Stimulated activated naive CD4-positive, alpha-beta T cell treated with Interleukin-2 at 50 U/mL for 16 hours (primary cell): ENCODE measurements around the gene MOCS3.

Experiments used
- DNase-seq: peaks from one replicate; lab custom pipeline; 2025; lab: John Stamatoyannopoulos, UW

Gene MOCS3, protein sequence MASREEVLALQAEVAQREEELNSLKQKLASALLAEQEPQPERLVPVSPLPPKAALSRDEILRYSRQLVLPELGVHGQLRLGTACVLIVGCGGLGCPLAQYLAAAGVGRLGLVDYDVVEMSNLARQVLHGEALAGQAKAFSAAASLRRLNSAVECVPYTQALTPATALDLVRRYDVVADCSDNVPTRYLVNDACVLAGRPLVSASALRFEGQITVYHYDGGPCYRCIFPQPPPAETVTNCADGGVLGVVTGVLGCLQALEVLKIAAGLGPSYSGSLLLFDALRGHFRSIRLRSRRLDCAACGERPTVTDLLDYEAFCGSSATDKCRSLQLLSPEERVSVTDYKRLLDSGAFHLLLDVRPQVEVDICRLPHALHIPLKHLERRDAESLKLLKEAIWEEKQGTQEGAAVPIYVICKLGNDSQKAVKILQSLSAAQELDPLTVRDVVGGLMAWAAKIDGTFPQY

DNA sequence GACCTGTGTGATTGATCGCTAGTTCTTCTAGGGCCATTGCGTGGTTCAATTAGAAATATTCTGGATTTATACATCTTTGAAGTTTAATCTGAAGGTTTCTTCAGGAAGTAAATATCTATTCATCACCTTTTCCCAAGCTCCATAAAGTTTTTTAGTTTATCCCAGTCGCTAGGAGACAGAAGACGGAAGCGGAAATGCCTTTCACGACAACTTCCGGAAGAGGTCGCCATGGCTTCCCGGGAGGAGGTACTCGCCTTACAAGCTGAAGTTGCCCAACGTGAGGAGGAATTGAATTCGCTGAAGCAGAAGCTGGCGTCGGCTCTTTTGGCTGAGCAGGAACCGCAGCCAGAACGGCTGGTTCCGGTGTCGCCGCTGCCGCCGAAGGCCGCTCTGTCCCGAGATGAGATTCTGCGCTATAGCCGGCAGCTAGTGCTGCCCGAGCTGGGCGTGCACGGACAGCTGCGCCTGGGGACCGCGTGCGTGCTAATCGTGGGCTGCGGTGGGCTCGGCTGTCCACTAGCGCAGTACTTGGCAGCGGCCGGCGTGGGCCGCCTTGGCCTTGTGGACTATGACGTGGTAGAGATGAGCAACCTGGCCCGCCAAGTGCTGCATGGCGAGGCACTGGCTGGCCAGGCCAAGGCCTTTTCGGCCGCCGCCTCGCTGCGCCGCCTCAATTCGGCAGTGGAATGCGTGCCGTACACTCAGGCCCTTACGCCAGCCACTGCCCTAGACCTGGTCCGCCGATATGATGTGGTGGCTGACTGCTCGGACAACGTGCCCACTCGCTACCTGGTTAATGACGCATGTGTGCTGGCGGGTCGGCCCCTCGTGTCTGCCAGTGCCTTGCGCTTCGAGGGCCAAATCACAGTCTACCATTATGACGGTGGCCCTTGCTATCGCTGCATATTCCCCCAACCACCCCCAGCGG is at the start of gene MOCS3:
TSS of gene MOCS3 (plus strand) at position 204 of the 928 bp plus-strand sequence. CDS start at position 229, 25 bp downstream.
- DNase-seq, result peak; percentile 84

DNA sequence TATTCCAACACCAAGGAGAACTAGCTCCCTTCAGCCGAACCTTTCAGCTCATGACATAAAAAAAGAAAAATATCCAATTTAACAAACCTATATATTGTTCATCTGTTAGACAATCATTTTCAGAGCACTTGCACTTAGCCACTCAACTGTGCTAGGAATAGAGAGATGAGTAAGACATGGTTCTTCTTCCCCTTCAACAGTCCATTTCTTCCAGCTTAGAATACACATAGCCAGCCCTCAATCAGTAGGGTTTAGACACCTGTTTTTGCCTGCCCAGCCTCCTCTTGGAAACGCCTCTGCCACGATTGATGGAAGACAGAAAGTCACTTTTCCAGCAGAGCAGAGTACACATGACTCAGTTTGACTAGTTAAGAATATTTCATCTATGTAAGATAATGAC is 49.2 kb upstream of the MOCS3 start:
- no peak for DNase-seq

DNA sequence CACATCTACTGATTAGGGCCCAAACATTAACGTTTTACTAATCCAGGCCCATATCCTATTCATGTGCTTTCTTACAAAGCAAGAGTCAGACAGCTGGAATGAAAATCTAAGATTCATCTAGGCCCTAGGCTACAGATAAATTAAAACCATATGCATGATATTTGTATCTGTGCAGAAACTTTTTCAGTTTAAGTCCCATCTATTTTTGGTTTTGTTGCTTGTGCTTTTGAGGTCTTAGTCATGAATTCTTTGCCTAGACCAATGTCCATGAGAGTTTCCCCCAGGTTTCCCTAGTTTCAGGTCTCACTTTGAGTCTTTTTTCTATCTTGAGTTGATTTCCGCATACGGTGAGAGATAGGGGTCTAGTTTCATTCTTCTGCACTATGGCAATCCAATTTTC is 47.6 kb upstream of the MOCS3 start:
- DNase-seq, result no peak

DNA sequence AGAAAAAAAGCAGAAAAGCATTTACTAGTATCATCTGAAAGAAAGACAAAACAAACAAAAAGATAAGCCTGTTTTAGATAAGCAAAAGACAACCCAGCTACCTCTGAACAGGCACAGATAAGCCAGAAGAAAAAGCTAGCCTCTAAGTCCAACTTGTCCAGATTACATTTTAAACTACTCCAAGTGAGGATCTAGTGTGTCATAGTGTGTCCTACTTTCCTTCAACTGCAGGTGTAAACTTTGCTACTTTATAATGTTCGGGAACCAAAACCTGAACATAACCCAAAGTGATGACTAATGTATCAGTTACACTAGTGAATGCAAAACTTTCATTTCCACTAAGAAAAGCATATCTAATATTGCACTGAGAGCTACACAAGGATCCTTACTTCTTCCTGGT is 46.9 kb upstream of the MOCS3 start:
- no peak for DNase-seq

DNA sequence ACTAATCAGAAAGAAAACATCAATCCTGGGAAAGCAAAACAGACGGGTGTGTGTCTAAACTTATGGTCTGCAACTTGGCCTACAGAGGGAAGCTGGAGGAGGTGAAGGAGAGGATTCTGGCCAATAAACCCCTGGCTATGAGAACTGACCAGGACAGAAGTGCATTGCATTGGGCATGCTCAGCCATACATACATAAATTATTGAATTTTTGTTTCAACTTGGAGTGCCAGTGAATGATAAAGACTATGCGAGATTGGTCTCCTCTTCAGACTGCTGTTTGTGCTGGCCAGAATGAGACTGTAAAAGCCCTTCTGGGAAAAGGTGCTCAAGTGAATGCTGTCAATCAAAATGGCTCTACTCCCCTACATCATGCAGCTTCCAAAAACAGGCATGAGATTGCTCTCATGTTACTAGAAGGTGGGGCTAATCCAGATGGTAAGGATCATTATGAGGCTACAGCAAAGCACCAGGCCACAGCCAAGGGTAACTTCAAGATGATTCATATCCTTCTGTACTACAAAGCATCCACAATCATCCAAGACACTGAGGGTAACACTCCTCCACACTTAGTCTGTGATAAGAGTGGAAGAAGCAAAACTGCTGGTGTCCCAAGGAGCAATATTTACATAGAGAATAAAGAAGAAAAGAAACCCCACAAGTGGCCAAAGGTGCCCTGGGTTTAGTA is 44.8 kb upstream of the MOCS3 start:
- DNase-seq, result peak; percentile 9

DNA sequence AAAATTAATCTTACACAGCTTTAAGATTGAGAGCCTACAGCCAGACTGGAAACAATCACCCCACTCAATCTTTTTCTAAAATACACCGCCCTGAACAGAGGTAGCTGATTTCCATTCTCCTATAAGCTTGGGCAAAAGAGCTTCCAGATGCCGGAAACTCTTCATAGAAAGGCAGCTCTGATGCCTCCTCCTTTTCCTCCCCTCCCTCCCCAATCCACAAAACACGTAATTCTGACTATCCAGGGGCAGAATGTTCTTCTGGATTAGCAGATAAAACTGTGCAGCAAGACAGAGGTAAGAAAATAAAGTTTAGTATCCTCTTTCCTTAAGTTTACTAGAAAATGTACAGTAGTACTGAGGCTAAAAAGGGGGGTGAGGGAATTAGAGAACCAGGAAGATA is 43.2 kb upstream of the MOCS3 start:
- DNase-seq, result no peak

DNA sequence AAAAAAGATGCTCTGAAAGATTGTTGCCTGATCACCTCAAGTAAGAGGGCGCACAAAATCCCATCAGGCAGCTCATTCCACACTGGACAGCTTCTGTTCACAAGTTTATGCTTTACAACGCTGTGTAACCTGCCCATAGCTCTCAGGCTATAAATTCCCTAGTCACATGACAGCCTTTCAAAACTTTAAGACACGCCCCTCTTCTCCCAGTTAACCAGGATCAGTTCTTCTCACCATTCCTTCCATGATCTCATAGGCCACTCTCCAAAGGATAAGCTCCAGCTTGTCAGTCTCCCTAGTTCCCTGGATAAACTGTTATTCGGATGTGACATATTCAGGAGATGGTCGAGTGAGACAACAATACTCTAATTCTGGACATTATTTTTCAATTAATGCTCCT is 42.4 kb upstream of the MOCS3 start:
- no peak for DNase-seq

DNA sequence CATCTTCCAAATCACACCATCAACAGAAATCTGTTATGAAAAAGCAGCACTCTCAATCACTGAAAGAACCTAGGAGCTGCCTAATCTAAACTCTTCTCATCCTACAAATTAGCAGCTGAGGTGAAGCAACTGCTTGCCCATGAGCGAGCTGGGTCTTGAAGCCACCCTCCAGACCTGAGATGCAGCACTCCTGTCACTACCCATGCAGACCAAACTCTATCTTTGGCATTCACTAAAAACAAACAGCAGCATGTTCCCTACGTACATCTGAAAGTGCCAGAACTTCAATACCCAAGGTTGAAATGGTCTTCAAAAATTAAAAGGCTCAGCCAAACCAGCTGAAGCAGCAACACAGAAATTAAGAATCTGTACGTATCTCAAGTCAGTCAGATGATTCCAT is 41.7 kb upstream of the MOCS3 start:
- DNase-seq, result no peak

DNA sequence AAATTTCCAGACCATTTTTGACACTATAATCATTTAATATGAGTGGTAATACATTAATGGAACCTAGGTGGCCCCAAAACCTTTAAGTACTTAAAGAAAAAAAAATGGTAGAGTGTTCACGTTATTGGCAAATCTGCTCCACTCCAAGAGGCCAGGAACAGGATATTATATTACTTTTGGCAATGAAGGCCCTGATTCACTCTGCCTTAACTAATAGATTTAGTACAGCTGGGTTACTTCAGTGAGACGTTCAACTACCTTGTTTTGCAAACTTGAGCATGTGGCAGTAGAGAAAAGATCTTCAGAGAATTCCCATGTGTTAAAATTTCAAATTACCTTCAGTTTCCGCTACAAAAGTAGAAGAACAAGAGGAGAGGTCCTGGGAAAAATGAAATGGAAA is 40.2 kb upstream of the MOCS3 start:
- no peak for DNase-seq

DNA sequence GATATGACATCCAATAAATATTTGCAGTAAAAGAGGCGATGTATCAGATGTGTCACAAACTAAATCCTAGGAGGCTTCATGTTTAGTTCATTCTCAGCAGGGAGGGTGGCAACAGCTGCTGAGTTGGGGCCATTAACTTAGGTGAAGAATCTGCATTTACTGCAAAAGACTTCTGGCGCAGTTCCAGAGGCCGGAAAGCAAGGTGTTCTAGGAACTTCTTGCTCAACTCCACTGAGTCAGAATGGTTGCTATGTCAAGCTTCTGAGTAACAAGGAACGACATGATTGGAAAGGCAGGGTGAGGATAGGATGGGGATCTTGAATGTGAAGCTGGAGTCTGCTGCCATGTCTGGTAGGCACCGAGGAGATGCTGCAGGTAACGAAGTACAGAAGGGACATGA is 39.1 kb upstream of the MOCS3 start:
- DNase-seq, result no peak

DNA sequence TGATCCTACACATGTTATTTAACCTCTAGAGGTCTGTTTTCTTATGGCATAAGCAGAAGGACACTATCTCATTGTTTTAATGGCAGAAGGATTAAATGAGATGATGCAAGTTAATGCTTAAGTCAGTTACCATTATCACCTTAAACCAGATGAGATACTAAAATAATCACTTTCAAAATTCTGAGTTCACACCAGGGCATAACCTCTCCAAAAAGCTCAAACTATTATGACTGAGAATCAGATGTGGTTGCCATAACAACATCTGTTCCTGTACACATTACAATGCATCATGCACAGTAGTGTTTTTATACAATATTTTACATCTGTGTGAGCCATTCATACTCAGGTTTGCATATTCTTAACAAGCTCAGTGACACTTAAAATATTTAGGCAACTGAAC is 37.6 kb upstream of the MOCS3 start:
- no peak for DNase-seq

DNA sequence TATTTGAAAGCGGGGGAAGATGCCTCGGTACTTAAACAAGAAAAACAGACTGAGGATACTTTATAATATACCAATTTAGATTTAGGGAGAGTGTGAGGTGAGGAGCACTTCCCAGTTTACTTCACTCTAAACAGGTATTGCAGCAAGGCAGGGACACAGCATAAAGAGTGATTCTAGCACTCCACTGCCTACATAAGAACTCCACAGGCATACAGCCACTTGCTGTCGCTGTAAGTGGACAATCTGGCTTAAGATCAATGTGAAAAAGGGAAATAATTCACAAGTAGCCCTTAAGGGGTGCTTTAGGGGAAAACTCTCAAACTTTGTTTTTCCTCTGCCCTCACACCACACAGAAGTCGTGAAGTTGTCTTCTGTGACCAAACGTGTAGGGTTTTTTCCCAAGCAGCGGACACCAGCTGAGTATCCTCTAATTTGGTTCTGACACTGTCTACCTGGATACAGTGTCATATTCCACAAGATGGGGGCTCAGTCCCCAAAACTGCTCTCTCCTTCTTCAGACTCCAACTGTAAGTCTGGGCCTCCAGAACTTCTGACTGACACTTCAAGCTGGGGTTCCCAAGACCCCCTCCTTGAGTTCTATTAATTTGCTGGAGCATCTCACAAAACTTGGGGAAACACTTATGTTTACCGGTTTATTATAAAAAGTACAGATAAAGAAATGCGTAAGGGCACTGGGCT is 36.7 kb upstream of the MOCS3 start:
- DNase-seq, result no peak

DNA sequence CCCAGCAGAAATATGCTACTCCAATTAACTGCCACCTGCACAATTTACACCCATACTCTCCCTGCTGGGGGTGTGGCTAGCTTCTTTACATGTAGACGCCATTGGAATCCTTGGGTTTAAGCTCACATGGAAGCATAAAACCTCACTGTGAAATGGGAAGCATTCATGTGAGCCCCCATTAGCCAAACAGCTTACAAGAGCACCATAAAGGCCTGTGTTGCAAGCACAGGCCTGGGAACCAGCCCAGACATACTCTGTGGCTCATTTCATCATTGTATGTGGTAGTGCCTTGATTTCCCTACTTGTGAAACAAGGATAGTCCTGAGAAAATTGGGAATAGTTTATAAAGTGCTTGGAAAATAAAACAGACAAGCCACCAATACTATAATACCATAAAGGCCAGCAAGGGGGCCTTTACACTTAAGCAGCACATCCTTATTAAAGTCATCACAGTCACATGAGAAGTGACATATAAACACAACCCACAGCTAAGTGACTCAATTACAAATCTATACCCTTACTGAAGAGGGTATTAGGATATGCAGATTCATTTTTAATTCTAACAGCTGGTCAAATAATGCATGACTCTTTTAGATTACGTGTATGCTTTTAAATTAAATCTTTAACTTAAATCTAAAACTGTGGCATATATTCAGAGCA is 34.2 kb upstream of the MOCS3 start:
- DNase-seq, result no peak

DNA sequence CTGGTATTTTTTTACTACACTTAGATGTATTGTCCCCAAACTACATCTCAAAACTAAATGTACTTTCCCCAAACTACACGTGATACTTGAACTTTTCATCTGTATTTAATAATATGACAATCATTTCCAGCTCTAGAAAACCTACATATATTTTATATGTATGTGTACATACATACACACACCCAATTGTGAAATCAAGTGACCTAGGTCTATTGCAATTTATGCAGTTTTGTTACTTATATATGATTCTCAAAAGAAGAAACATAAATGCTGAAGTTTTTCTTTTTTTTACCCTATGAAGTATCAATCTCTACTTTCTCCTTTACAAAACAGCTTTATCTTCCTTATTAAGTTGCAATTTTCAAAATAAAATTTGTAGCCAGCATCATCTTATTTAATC is 32.1 kb upstream of the MOCS3 start:
- DNase-seq, result no peak

DNA sequence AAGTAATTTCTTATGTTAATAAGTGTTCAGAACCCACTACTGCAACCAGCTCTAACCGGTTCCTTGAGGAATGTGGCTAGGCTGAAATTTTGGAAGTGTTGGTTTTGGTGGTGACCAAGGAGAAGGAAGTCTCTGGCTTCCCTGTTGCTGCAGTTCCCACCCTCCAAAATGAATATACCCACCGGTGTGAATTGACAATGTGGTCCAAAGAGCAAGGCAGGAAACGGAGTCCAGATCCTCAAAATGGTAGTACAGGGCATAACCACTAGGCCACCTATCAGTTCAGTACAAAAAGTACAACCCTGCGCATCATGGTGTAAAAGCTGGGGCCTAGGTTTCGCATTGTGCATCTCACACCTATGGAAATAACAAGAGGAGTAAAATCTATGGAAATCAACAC is 30.1 kb upstream of the MOCS3 start:
- no peak for DNase-seq

DNA sequence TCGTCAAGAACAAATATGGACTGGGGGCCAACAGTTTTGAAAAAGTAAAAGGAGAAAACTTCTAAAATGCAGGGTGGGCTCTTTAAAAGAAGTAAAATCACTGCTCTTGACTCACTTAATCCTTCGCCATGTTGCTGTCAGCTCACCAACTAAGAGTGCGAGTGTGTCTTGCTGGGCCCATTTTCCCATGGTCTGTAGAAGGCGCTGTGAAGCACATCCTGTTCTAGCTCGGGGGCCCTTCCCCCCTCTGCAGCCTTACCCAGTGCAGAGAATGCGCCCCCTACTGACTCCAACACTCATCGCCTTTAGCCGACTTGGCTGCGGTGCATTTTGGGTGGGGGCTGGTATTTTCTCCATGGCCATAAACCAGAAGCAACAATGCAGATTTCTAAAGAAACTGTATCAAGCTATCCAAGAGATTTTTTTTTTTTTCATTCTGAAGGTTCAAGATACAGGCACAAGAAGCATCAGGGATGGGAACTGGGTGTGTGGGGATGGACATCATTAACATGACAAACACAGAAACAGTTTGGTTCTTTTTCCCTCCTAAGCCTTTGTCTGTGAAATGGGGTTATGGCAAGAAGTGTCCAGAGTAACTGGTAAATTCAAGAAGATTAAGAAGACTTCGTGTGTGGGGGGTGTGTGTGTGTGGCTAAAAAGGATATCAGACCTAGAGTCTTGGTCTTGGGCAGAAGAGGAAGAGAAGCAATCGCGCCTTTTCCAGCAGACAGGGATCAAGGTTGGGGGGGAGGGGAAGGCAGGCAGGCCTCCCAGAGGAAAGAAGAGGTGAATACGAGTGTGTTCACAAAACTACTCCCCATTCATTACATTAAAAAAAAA is 29.1 kb upstream of the MOCS3 start:
- peak; percentile 93 for DNase-seq

DNA sequence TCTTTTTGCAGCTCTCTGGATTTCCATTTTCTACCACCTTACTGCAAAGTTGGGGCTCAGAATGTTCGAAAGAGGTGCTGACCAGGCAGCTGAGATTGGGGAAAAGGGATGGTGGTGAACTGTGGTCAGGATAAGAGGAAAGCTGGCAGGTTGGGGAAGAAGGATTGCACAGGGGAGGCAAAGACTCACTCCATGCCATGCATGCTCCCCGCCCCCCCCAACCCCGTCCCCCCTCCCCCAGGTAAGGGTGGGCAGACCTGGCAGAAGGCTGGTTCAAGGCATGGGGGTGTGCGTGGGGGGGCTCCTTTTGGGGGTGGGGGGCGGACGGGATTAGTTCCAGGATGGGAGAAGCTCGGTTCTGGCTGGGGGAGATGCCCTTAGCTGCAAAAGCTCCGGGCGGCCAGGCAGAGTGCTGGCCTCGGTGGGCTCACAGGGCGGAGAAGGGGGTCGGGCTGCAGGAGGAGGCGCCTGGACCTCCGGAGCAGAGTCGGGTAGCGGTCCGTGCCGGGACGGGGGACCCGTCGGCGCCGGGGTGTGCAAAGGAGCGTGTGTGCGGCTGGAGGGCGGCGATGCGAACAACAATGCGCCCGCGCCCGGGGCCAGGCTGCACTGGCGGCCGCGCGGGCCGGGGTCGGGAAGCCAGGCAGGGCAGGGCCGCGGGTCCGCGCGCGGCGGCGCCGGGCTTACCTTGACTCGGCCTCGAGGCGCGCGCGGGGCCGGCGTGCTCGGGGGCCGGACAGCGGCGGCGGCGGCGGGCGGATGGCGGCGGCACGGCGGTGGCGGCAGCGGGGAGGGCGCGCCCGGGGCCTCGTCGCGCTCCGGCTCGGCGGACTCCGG is 28.3 kb upstream of the MOCS3 start:
- DNase-seq, result peak; percentile 25

DNA sequence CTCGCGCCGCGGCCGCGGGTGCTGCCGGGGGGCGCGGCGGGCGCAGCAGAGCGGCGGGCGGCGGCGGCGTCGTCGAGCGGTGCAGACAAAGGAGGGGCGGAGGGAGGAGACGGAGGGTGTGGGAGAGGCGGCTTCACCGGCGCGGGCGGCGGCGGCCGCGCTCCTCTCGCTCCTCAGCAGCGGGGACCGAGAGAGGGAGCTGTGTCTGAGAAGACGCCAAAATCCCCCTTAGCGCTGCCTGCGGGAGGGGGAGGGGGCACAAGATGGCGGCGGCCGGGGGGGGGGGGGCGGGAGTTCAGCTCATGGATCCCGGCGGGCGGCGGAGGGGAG is 27.7 kb upstream of the MOCS3 start:
- DNase-seq, result peak; percentile 85

DNA sequence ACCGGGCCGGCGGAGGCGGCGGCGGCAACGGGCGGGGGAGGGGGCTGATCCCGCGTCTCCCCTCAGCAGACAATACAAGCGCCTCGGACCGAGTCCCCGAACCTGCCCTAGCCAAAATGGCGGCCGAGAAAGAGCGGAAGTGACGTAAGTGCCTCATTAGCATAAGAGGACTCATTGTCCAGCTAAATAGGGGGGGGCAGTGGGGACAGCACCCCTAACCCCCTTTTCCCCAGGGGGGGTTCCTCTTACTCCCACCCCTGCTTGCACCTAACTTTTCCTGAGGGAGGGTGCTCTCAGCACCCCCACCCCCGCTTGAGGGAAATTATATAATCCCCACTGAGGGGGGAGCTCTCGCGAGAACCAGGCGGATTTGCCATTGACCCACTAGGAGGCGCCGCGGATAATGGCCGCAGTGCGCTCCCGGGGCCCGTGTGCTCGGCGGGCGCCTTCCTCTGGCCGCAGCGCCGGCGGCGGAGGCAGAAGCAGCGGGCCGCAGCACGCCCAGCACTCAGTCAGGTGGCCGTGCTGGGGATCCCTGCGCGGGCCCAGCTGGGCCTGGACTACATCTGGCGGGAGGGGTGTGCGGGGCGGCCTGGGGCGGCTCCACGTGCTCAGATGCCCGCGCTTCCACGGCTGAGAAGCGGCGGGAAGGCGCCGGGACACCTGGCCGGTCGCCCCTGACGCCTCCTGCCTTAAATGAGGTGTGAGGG is 27.2 kb upstream of the MOCS3 start, which contains the start of gene ADNP:
TSS of gene ADNP (minus strand) at position 132 of the 710 bp plus-strand sequence. CDS start 27,441 bp downstream, outside the sequence.
- DNase-seq, result peak; percentile 87
